ENCODE data around the gene UBE2G2.
A peak's percentile ranks its signal among the peaks of the same experiment; 100 is the strongest.

Gene UBE2G2

GRCh38 chr21:44773291-44773932 is 28.2 kb downstream of the UBE2G2 start:
- peaks cover 86% of the 10 kb centered on the region for H3K36me3 ChIP-seq (ENCODE audit: insufficient read depth, insufficient read length, low read length)
- no peak overlapping the region for H3K4me3 ChIP-seq (ENCODE audit: insufficient read length, low read depth)
- DNase-seq (ENCODE audit: low read depth, low spot score), result no peak
- H3K27me3 ChIP-seq (ENCODE audit: insufficient read depth, insufficient read length), result no peaks in the 10 kb centered on the region
- no peak overlapping the region for H3K9ac ChIP-seq (ENCODE audit: insufficient read length, low read depth)
- peaks cover 5% of the 10 kb centered on the region for H3K4me1 ChIP-seq (ENCODE audit: insufficient read depth, insufficient read length)
- TF ChIP-seq SUZ12 (IDR thresholded peaks at IDR 0.05; ENCODE audit: extremely low read depth, insufficient read depth, insufficient read length) (no peak), ZNF274 (IDR thresholded peaks at IDR 0.05; ENCODE audit: low read depth, low read length) (no peak), YY1 (IDR thresholded peaks at IDR 0.05; ENCODE audit: insufficient read depth, insufficient read length) (no peak)
- H3K9me3 ChIP-seq (ENCODE audit: insufficient read depth, low read length), result no peaks in the 10 kb centered on the region

GRCh38 chr21:44771896-44772525 is 29.6 kb downstream of the UBE2G2 start:
- peaks cover 74% of the 10 kb centered on the region for H3K36me3 ChIP-seq (ENCODE audit: insufficient read depth, insufficient read length, low read length)
- H3K9ac ChIP-seq (ENCODE audit: insufficient read length, low read depth), result no peak overlapping the region
- H3K27me3 ChIP-seq (ENCODE audit: insufficient read depth, insufficient read length), result no peaks in the 10 kb centered on the region
- DNase-seq (ENCODE audit: low read depth, low spot score), result no peak
- no peaks in the 10 kb centered on the region for H3K9me3 ChIP-seq (ENCODE audit: insufficient read depth, low read length)
- peaks cover 18% of the 10 kb centered on the region for H3K4me1 ChIP-seq (ENCODE audit: insufficient read depth, insufficient read length)
- TF ChIP-seq ZNF274 (IDR thresholded peaks at IDR 0.05; ENCODE audit: low read depth, low read length) (no peak), SUZ12 (IDR thresholded peaks at IDR 0.05; ENCODE audit: extremely low read depth, insufficient read depth, insufficient read length) (no peak), YY1 (IDR thresholded peaks at IDR 0.05; ENCODE audit: insufficient read depth, insufficient read length) (no peak)
- H3K4me3 ChIP-seq (ENCODE audit: insufficient read length, low read depth), result no peak overlapping the region

- Histone ChIP-seq H3K9ac (ENCODE audit: insufficient read length, low read depth) (peak overlapping the region; percentile 15), H3K4me3 (ENCODE audit: insufficient read length, low read depth) (no peak overlapping the region), H3K4me1 (ENCODE audit: insufficient read depth, insufficient read length) (peaks cover 37% of the 10 kb centered on the region), H3K36me3 (ENCODE audit: insufficient read depth, insufficient read length, low read length) (peaks cover 37% of the 10 kb centered on the region), H3K27me3 (ENCODE audit: insufficient read depth, insufficient read length) (no peaks in the 10 kb centered on the region), H3K9me3 (ENCODE audit: insufficient read depth, low read length) (no peaks in the 10 kb centered on the region)
- peak; percentile 86 for DNase-seq (ENCODE audit: low read depth, low spot score)
- TF ChIP-seq YY1 (IDR thresholded peaks at IDR 0.05; ENCODE audit: insufficient read depth, insufficient read length), result no peak
- TF ChIP-seq SUZ12 (IDR thresholded peaks at IDR 0.05; ENCODE audit: extremely low read depth, insufficient read depth, insufficient read length), result no peak
- TF ChIP-seq ZNF274 (IDR thresholded peaks at IDR 0.05; ENCODE audit: low read depth, low read length), result no peak
Measured at GRCh38 chr21:44767834-44768831, 33.5 kb downstream of the UBE2G2 start.

- H3K9ac ChIP-seq (ENCODE audit: insufficient read length, low read depth), result no peak overlapping the region
- no peaks in the 10 kb centered on the region for H3K27me3 ChIP-seq (ENCODE audit: insufficient read depth, insufficient read length)
- H3K36me3 ChIP-seq (ENCODE audit: insufficient read depth, insufficient read length, low read length), result peaks cover 24% of the 10 kb centered on the region
- no peaks in the 10 kb centered on the region; the same call in 1 of the 2 replicates for H3K9me3 ChIP-seq (ENCODE audit: insufficient read depth, low read length)
- no peak overlapping the region for H3K4me3 ChIP-seq (ENCODE audit: insufficient read length, low read depth)
- H3K4me1 ChIP-seq (ENCODE audit: insufficient read depth, insufficient read length), result peaks cover 37% of the 10 kb centered on the region
- no peak for TF ChIP-seq ZNF274 (IDR thresholded peaks at IDR 0.05; ENCODE audit: low read depth, low read length)
- TF ChIP-seq YY1 (IDR thresholded peaks at IDR 0.05; ENCODE audit: insufficient read depth, insufficient read length), result no peak
- TF ChIP-seq SUZ12 (IDR thresholded peaks at IDR 0.05; ENCODE audit: extremely low read depth, insufficient read depth, insufficient read length), result no peak
- no peak for DNase-seq (ENCODE audit: low read depth, low spot score)
Measured at GRCh38 chr21:44766818-44767354, 34.7 kb downstream of the UBE2G2 start.

- no peak for DNase-seq (ENCODE audit: low read depth, low spot score)
- Histone ChIP-seq H3K4me3 (ENCODE audit: insufficient read length, low read depth) (no peak overlapping the region), H3K4me1 (ENCODE audit: insufficient read depth, insufficient read length) (peaks cover 41% of the 10 kb centered on the region), H3K27me3 (ENCODE audit: insufficient read depth, insufficient read length) (no peaks in the 10 kb centered on the region), H3K9ac (ENCODE audit: insufficient read length, low read depth) (peak overlapping the region; percentile 47), H3K36me3 (ENCODE audit: insufficient read depth, insufficient read length, low read length) (peaks cover 17% of the 10 kb centered on the region), H3K9me3 (ENCODE audit: insufficient read depth, low read length) (no peaks in the 10 kb centered on the region; the same call in 1 of the 2 replicates)
- TF ChIP-seq YY1 (IDR thresholded peaks at IDR 0.05; ENCODE audit: insufficient read depth, insufficient read length), result no peak
- no peak for TF ChIP-seq ZNF274 (IDR thresholded peaks at IDR 0.05; ENCODE audit: low read depth, low read length)
- no peak for TF ChIP-seq SUZ12 (IDR thresholded peaks at IDR 0.05; ENCODE audit: extremely low read depth, insufficient read depth, insufficient read length)
Measured at GRCh38 chr21:44766014-44766817, 35.4 kb downstream of the UBE2G2 start.

All from NT2/D1 (cell line).